ENCODE results near the gene SNX8.

DNA sequence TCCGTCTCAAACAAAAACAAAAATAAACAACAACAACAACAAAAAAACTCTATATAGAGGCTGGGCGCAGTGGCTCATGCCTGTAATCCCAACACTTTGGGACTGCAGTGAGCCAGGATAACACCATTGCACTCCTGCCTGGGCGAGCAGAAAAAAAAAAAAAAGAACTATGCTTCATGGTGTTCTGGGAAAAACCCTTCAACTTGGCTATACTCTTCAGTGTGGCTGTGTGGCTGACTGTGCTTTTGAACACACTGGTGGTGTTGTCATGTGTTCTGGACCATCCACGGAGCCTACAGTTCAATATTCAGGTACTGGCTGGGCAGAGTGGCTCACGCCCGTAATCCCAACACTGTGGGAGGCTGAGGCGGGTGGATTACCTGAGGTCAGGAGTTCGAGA, 26.5 kb downstream of the SNX8 start:
- TF ChIP-seq, protein P1, sequence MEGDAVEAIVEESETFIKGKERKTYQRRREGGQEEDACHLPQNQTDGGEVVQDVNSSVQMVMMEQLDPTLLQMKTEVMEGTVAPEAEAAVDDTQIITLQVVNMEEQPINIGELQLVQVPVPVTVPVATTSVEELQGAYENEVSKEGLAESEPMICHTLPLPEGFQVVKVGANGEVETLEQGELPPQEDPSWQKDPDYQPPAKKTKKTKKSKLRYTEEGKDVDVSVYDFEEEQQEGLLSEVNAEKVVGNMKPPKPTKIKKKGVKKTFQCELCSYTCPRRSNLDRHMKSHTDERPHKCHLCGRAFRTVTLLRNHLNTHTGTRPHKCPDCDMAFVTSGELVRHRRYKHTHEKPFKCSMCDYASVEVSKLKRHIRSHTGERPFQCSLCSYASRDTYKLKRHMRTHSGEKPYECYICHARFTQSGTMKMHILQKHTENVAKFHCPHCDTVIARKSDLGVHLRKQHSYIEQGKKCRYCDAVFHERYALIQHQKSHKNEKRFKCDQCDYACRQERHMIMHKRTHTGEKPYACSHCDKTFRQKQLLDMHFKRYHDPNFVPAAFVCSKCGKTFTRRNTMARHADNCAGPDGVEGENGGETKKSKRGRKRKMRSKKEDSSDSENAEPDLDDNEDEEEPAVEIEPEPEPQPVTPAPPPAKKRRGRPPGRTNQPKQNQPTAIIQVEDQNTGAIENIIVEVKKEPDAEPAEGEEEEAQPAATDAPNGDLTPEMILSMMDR (conservative IDR thresholded peaks at IDR 0.05; ENCODE audit: low read length) = no peak
- TF ChIP-seq EZH2phosphoT487 (IDR thresholded peaks at IDR 0.05; ENCODE audit: borderline replicate concordance, low read depth, low read length) = no peak

Measured in OCI-LY7 (cell line).